CD14-positive monocyte (primary cell): ENCODE measurements around the gene PDGFB. TPM values are rescaled to one million over a fixed set of nuclear protein-coding genes. Genes with fewer than 3 reads are reported as not detected.
"Not testable (repeated sequence)": the region's sequence is repeated elsewhere in the genome, so short reads cannot be mapped to it uniquely, and the experiment has no call there.

Experiments
- DNase-seq, 3 donors: peaks; one replicate each; pipeline ENCODE4 v3.0.0-alpha.2; 2011 to 2022
- H2AFZ ChIP-seq: 2 replicates; pipeline ENCODE4 v1.6.0; 2012; ENCODE audit warnings: mild to moderate bottlenecking, low read depth, low read length, inconsistent platforms; ENCODE audit not compliant: insufficient read depth, poor library complexity, severe bottlenecking
- H3K27ac ChIP-seq, 2 donors: 1 replicate in 1 of 2; 2 replicates in 1 of 2; pipeline ENCODE4 v1.5.1; 2012 to 2013; ENCODE audit warnings: low read length in 2 of 2, control low read depth in 1 of 2, inconsistent platforms in 1 of 2, low read depth in 1 of 2, mild to moderate bottlenecking in 1 of 2
- H3K27me3 ChIP-seq, 2 donors: one replicate each; pipeline versions ENCODE4 v1.6.0 to v1.6.1; 2011 to 2013; ENCODE audit warnings: low read length in 2 of 2; ENCODE audit not compliant: control insufficient read depth in 2 of 2, insufficient read depth in 2 of 2
- H3K36me3 ChIP-seq, 2 donors: replicated peaks in 1 of 2; 1 replicate in 1 of 2; 2 replicates in 1 of 2; pipeline versions ENCODE4 v1.5.1 to v1.6.1; 2012 to 2013; ENCODE audit warnings: low read length in 2 of 2, control low read depth in 1 of 2, inconsistent platforms in 1 of 2, mild to moderate bottlenecking in 1 of 2; ENCODE audit not compliant: insufficient read depth in 2 of 2, control insufficient read depth in 1 of 2
- H3K4me1 ChIP-seq, 2 donors: 1 replicate in 1 of 2; 2 replicates in 1 of 2; pipeline versions ENCODE4 v1.5.1 to v1.6.1; 2012 to 2013; ENCODE audit warnings: low read length in 2 of 2, control low read depth in 1 of 2, inconsistent platforms in 1 of 2, mild to moderate bottlenecking in 1 of 2, moderate library complexity in 1 of 2; ENCODE audit not compliant: insufficient read depth in 2 of 2, control insufficient read depth in 1 of 2
- H3K4me2 ChIP-seq: replicated peaks from 2 replicates; pipeline ENCODE3; 2012; ENCODE audit warnings: low read length, moderate library complexity, mild to moderate bottlenecking; ENCODE audit not compliant: poor library complexity, severe bottlenecking; ENCODE audit errors: extremely low read depth
- H3K4me3 ChIP-seq, 3 experiments: fragments of 200-600 bp in 1 of 3; sonication (generic) in 1 of 3; replicated peaks in 1 of 3; 1 replicate in 2 of 3; 2 replicates in 1 of 3; pipeline ENCODE4 v1.5.1; 2011 to 2013; ENCODE audit warnings: low read length in 3 of 3, mild to moderate bottlenecking in 3 of 3, control low read depth in 2 of 3, low read depth in 2 of 3, inconsistent platforms in 1 of 3, moderate library complexity in 1 of 3
- H3K79me2 ChIP-seq: 2 replicates; pipeline ENCODE4 v1.6.0; 2012; ENCODE audit warnings: mild to moderate bottlenecking, control low read depth, inconsistent platforms, low read length, moderate library complexity; ENCODE audit not compliant: insufficient read depth
- H3K9ac ChIP-seq: 2 replicates; pipeline ENCODE4 v1.6.0; 2017; ENCODE audit warnings: low read length, mild to moderate bottlenecking; ENCODE audit not compliant: insufficient read depth, poor library complexity, severe bottlenecking
- H3K9me3 ChIP-seq, 2 donors: replicated peaks in 1 of 2; 1 replicate in 1 of 2; 2 replicates in 1 of 2; pipeline versions ENCODE4 v1.5.1 to v1.6.1; 2012 to 2013; ENCODE audit warnings: low read length in 2 of 2, control low read depth in 1 of 2; ENCODE audit not compliant: control insufficient read depth in 1 of 2, insufficient read depth in 1 of 2
- H4K20me1 ChIP-seq: 2 replicates; pipeline ENCODE4 v1.6.0; 2012; ENCODE audit warnings: mild to moderate bottlenecking, low read length, control low read depth, moderate library complexity; ENCODE audit not compliant: insufficient read depth
- H3K27ac Mint-ChIP-seq, 7 donors: one replicate each; pipeline ENCODE4 v1.8.0; 2020; ENCODE audit warnings: mild to moderate bottlenecking in 7 of 7, mixed read lengths in 7 of 7, moderate library complexity in 6 of 7, inconsistent platforms in 2 of 7
- H3K27me3 Mint-ChIP-seq, 3 donors: one replicate each; pipeline ENCODE4 v1.8.0; 2021 to 2022; ENCODE audit warnings: low read depth in 3 of 3, mild to moderate bottlenecking in 3 of 3, mixed read lengths in 3 of 3, moderate library complexity in 3 of 3, inconsistent platforms in 1 of 3
- H3K36me3 Mint-ChIP-seq, 2 donors: one replicate each; pipeline ENCODE4 v1.8.0; 2020; ENCODE audit warnings: mixed read lengths in 2 of 2, inconsistent platforms in 1 of 2, mild to moderate bottlenecking in 1 of 2
- H3K4me1 Mint-ChIP-seq: one replicate; pipeline ENCODE4 v1.8.0; 2020; ENCODE audit warnings: mild to moderate bottlenecking, mixed read lengths
- H3K4me3 Mint-ChIP-seq, 2 donors: one replicate each; pipeline ENCODE4 v1.8.0; 2020; ENCODE audit warnings: mild to moderate bottlenecking in 2 of 2, mixed read lengths in 2 of 2, moderate library complexity in 1 of 2
- H3K9me3 Mint-ChIP-seq, 7 donors: one replicate each; pipeline ENCODE4 v1.8.0; 2020 to 2022; ENCODE audit warnings: mixed read lengths in 7 of 7, mild to moderate bottlenecking in 6 of 7, moderate library complexity in 6 of 7, inconsistent platforms in 2 of 7
- WGBS: methylation state at CpG from one replicate; pipeline ENCODE4 v1.1.5; 2013; ENCODE audit warnings: missing lambda C conversion rate; ENCODE audit not compliant: insufficient coverage; 5-methylcytosine and 5-hydroxymethylcytosine counted together
- intact Hi-C, 2 donors: fragments of 100-400 bp; cut with micrococcal nuclease; formaldehyde crosslinking; loops; one replicate each; pipeline versions ENCODE4 v1.15.0 to v1.15.1; 2023
- polyA plus RNA-seq, 3 donors: library from polyadenylated mRNA; depleted of rRNA in 1 of 3; unstranded in 2 of 3; stranded (reverse) in 1 of 3; fragments of 300-500 nt in 2 of 3; fragments of >200 nt in 1 of 3; fragmentation: Illumina TruSeq in 2 of 3; gene quantifications; 1 replicate in 2 of 3; 2 replicates in 1 of 3; pipeline ENCODE4 v1.2.3, GENCODE V29; 2012 to 2021
- TF ChIP-seq, protein P1 (sequence below): fragments of 200-600 bp; IDR thresholded peaks from one replicate; pipeline ENCODE4 v1.8.0; 2022; ENCODE audit warnings: antibody characterized with exemption, mild to moderate bottlenecking

PDGFB gene
- polyA plus RNA-seq, 3 donors: 0.15 TPM; not detected in 2

DNA sequence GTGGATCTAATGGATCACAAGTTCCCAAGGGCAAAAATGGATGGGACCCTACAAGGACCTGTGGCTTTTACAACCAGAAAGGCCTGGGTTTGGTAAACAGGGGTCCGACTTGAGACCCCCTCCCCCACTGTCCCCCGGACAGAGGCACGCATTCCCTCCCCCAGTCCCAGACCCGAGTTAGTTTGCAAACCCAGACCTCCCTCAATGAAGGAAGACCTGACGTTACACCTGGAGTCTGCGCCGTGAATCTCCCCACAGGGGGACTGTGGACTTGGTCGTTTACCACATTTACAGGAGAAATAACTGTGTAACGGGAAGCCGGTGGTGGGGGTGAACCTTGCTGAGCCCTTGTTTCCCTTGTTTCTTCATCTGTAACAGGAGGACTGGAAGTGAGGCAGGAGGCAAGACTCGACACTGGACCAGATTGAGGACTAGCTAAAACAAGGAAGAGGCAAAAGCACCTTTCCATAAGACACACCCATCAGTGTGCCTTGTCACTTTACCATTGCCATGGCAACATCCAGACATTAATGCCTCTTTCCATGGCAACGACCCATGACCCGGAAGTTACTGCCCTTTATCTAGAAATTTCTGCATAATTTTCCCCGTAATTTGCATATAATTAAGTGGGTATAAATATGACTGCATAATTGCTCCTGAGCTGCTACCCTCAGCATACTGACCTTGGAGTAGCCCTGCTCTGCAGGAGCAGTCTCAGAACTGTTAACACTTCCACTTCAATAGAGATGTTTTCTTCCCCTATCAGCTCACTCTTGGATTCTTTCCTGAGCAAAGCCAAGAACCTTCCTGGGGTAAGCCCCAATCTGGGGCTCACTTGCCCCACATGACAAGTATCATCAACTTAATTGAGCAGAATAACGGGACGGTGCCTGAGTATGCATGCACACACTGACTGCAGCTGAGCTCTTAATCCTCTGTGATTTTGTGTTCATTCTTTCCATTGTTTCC, 25.4 kb downstream of the PDGFB start:
- intact Hi-C loops: no loop called here
- no peak overlapping the region for H3K4me3 ChIP-seq
- H2AFZ ChIP-seq: no peak overlapping the region
- H3K4me1 ChIP-seq: no peaks in the 10 kb centered on the region
- peaks cover 0 to 4% of the 10 kb centered on the region in 2 donors for H3K9me3 ChIP-seq
- peaks cover 2 to 34% of the 10 kb centered on the region in 2 donors for H3K27me3 ChIP-seq
- no peak overlapping the region for H3K4me2 ChIP-seq
- no peak overlapping the region for H3K27ac Mint-ChIP-seq
- H3K36me3 Mint-ChIP-seq: no peaks in the 10 kb centered on the region
- no peaks in the 10 kb centered on the region for H3K36me3 ChIP-seq
- H3K9ac ChIP-seq: no peak overlapping the region
- peaks cover 4% of the 10 kb centered on the region for H3K4me1 Mint-ChIP-seq
- H3K27me3 Mint-ChIP-seq: peaks cover 34 to 60% (median 45%) of the 10 kb centered on the region in 3 donors
- H3K27ac ChIP-seq: no peak overlapping the region
- TF ChIP-seq, protein P1, sequence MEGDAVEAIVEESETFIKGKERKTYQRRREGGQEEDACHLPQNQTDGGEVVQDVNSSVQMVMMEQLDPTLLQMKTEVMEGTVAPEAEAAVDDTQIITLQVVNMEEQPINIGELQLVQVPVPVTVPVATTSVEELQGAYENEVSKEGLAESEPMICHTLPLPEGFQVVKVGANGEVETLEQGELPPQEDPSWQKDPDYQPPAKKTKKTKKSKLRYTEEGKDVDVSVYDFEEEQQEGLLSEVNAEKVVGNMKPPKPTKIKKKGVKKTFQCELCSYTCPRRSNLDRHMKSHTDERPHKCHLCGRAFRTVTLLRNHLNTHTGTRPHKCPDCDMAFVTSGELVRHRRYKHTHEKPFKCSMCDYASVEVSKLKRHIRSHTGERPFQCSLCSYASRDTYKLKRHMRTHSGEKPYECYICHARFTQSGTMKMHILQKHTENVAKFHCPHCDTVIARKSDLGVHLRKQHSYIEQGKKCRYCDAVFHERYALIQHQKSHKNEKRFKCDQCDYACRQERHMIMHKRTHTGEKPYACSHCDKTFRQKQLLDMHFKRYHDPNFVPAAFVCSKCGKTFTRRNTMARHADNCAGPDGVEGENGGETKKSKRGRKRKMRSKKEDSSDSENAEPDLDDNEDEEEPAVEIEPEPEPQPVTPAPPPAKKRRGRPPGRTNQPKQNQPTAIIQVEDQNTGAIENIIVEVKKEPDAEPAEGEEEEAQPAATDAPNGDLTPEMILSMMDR: no peak
- no peaks in the 10 kb centered on the region for H3K79me2 ChIP-seq
- peak in 1 of 3 donors; percentile 26 for DNase-seq
- H3K4me3 Mint-ChIP-seq: no peak overlapping the region
- WGBS: 84% methylated on average over 9 of the region's 16 CpGs
- no peaks in the 10 kb centered on the region for H4K20me1 ChIP-seq
- H3K9me3 Mint-ChIP-seq: peaks cover 0 to 13% (median 4%) of the 10 kb centered on the region in 7 donors

DNA sequence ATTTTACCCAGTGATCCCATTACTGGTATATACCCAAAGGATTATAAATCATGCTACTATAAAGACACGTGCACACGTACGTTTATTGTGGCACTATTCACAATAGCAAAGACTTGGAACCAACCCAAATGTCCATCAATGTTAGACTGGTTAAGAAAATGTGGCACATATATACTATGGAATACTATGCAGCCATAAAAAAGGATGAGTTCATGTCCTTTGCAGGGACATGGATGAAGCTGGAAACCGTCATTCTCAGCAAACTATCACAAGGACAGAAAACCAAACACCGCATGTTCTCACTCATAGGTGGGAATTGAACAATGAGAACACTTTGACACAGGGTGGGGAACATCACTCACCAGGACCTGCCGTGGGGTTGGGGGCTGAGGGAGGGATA, 26.4 kb downstream of the PDGFB start:
- H3K4me1 Mint-ChIP-seq, DNase-seq, H3K4me1 ChIP-seq, H3K27ac Mint-ChIP-seq, H3K36me3 ChIP-seq, H3K79me2 ChIP-seq, H3K4me3 Mint-ChIP-seq, H3K9me3 ChIP-seq, intact Hi-C loops, H2AFZ ChIP-seq, H4K20me1 ChIP-seq, H3K36me3 Mint-ChIP-seq, H3K9ac ChIP-seq, H3K27ac ChIP-seq, H3K4me2 ChIP-seq, H3K4me3 ChIP-seq: not testable (repeated sequence)
- Mint-ChIP-seq H3K27me3 (peaks cover 34 to 57% (median 39%) of the 10 kb centered on the region in 3 donors), H3K9me3 (peaks cover 0 to 11% (median 4%) of the 10 kb centered on the region in 7 donors)
- WGBS: 100% methylated on average over 1 of the region's 6 CpGs
- peaks cover 2 to 27% of the 10 kb centered on the region in 2 donors for H3K27me3 ChIP-seq
